WI38 (cell line): ENCODE measurements around the gene PLEK.

Experiments
- H3K4me3 ChIP-seq: 2 replicates; pipeline ENCODE4 v1.5.1; 2011; ENCODE audit warnings: low read depth, mild to moderate bottlenecking, control low read depth, low read length
- CTCF ChIP-seq: IDR thresholded peaks from 2 replicates; pipeline ENCODE4 v1.5.1; 2012; ENCODE audit warnings: low read depth, mild to moderate bottlenecking, control low read depth, low read length

PLEK gene

DNA sequence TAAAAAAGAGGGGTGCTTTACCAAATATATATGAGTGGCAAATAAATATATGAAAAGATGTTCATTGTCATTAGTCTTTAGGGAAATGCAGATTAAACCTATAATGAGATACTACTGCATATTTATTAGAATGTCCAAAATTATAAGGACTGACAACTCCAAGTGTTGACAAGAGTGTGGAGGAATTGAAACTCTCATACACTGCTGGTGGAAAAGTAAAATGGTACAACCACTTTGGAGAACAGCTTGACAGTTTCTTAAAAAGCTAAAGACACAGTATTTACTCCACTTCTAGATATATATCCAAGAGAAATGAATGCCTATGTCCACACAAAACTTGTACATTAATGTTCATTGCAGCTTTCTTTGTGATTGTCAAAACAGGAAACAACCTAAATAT lies 50.4 kb downstream of the PLEK start:
- TF ChIP-seq CTCF, result no peak
- H3K4me3 ChIP-seq, result no peak overlapping the region

- H3K4me3 ChIP-seq, result no peak overlapping the region
- TF ChIP-seq CTCF, result no peak
Observed at GRCh38 chr2:68416081-68416675, 51.1 kb downstream of the PLEK start.

DNA sequence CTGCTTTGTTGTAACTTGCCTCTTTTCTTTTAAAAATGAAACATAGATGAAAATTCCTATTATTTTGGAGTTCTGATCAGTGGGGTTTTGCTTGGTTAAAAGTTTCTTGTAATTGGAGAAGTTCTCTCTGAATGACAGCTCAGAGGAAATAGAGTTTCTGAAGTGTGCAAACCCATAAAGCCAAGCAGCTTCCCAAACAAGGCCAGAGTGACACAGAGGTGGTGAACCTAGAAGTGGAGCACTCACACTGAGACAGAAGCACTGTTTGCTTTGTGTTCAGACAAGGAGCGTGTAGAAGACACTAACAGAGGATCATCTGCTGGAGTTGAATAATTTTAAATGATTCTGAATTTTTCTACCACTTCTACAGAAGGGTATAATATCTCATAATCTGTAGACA lies 52.8 kb downstream of the PLEK start:
- H3K4me3 ChIP-seq, result no peak overlapping the region
- no peak for TF ChIP-seq CTCF

DNA sequence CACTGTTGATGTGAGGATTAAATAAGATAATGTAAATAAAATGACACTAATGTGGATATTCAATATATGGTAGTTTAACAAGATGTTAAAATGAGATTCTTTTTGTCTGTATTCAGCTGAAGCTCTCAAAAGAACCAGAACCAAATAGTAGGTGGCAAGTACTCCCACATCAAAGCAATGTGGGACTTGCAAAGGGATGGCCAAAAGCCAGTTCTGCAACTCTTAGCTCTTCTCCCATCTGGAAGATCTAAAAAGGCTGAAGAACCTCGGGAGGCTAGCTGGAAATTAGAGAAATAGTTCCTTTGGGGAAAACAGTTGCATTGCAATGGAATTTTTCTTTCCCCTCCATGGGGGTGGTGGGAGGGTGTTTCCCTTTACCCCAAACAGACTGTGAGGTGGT lies 53.3 kb downstream of the PLEK start:
- TF ChIP-seq CTCF, result no peak
- H3K4me3 ChIP-seq, result no peak overlapping the region

GRCh38 chr2:68418855-68419254 lies 53.8 kb downstream of the PLEK start:
- no peak for TF ChIP-seq CTCF
- no peak overlapping the region for H3K4me3 ChIP-seq

DNA sequence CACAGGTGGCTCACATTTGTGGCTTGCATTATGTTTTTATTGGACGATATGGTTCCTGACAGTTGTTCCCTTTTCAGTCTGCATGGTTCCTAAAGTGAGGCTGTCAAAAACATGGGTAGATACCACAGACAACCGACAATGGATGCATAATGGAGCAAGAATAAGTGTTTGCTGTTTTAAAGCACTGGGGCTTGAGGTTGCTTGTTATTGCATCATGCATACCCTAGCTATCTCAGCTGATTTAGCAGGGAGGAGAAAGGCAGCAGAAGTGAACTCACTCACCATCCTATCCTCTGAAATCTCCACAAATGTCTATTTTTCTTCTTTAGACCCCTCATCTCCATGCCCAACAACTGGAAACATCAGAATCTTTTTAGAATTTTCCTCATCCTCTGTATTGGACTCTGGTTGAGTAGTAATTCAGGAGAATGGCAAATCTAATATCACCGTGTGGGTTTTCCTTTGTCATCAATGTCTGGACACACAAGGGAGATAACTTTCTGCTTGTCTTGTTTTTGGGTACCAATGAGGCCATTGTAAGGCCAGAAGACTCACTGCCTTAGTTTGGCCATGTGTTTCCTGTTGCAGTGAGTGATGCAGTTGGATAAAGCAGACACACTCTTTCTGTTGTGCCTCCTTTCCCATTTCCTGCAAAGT lies 55.3 kb downstream of the PLEK start:
- no peak overlapping the region for H3K4me3 ChIP-seq
- TF ChIP-seq CTCF, result no peak

DNA sequence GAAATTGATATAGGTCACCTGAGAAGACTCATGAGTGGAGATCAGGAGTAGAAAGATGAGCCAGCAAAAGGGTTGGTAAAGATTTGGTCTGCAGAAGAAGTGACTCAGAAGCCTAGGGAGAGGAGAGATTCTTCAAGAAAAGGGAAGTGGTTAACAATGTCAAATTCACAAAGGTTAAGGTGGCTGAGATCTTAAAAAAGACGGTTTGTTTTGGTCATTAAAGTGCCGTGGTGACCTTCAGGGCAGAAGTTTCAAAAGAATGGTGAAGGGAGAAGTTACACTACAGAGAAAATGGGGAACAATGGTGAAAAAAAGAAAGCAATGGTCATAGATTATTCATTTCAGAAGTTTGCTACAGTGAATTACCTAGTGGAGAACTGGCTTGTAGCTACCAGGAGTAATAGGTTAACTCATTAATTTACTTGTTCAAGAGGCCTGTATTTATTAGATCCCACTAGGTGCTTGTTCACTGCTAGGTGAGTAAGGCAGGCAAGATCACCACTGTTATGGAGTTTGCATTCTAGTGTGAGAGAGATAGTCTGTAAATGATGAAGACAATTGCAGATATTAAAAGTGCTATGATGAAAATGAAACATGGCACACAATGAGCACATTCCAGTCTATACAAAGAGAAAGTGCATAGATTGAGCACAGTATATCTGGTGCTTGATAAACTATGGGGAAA lies 59.0 kb downstream of the PLEK start:
- TF ChIP-seq CTCF, result no peak
- no peak overlapping the region for H3K4me3 ChIP-seq
